GM19397 (cell line): ENCODE data around the gene USP34.
"Not testable (repeated sequence)": the region's sequence is repeated elsewhere in the genome, so short reads cannot be mapped to it uniquely, and the experiment has no call there.

Experiments used
- ATAC-seq: cut with Tn5 transposase; IDR thresholded peaks from one replicate; pipeline ENCODE4 v1.9.1; 2021; ENCODE audit warnings: mild to moderate bottlenecking, moderate library complexity; ENCODE audit not compliant: unreplicated experiment

USP34 gene

DNA sequence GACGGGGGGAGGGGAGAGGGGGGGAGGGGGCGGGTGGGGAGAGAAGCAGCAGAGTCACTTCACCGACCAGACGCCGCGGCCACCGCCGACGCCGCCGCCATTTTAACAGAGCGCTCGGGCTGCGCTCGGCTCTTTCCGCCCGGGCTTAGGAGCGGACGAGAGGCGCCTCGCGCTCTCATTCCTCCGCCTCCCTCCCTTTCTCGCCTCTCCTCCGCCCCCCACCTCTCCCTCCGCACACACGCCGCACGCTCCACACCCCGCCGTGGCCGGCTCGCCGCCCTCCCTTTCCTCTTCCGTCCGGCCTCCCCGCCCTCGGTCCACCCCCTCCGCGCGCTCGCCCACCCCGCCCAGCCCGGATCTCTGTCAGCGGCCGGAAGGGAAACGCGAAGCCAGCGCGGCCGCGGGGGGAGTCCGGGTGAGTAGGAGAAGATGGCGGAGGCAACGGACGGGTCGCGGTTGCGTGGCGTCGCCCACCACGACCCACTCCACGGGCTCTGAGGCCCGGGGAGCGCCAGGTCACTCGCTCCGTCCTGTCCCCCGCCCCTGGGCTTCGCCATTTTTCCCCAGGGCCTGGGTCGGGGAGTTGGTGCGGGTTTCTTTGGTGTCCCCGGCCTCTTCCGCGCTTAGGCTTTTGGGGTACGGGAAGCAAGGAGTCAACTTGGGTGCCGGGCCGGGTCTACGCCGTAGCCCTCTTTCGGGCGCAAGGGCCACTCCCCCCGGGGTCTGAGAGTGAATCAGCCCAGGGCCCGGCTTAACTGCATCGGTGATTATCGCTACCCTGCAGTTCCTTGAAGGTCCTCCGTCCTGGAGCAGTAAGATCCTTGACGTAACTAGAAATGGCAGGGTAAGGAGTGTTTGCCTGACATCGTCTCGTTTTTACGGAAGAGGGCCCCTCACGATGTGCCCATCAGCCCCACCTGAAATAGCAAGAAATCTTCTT lies at the start of gene USP34:
Gene USP34 (minus strand): TSS at position 123 of the 940 bp plus-strand sequence. CDS start 395 bp downstream, outside the sequence.
- peak; percentile 76 for ATAC-seq

- no peak for ATAC-seq
These were observed 49.4 kb upstream of the USP34 start for GRCh38 chr2:61520261-61520660.

DNA sequence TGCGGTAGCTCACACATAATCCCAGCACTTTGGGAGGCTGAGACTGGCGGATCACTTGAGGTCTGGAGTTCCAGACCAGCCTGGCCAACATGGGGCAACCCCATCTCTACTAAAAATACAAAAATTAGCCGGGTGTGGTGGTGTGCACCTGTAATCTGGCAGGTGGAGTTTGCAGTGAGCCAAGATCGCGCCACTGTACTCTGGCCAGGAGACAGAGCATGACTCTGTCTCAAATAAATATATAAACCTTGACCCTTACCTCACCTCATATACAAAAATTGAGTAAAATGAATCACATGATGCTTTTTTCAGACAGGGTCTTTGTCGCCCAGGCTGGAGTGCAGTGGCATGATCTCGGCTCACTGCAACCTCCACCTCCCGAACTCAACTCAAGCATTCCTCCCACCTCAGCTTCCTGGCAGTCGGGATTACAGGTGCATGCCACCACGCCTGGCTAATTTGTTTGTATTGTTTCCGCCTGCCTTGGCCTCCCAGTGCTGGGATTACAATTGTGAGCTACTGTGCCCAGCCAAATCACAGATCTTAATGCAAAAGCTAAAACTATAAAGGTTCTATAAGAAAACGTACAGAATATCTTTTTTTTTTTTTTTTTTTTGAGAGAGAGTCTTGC lies 42.0 kb upstream of the USP34 start:
- ATAC-seq = no peak

DNA sequence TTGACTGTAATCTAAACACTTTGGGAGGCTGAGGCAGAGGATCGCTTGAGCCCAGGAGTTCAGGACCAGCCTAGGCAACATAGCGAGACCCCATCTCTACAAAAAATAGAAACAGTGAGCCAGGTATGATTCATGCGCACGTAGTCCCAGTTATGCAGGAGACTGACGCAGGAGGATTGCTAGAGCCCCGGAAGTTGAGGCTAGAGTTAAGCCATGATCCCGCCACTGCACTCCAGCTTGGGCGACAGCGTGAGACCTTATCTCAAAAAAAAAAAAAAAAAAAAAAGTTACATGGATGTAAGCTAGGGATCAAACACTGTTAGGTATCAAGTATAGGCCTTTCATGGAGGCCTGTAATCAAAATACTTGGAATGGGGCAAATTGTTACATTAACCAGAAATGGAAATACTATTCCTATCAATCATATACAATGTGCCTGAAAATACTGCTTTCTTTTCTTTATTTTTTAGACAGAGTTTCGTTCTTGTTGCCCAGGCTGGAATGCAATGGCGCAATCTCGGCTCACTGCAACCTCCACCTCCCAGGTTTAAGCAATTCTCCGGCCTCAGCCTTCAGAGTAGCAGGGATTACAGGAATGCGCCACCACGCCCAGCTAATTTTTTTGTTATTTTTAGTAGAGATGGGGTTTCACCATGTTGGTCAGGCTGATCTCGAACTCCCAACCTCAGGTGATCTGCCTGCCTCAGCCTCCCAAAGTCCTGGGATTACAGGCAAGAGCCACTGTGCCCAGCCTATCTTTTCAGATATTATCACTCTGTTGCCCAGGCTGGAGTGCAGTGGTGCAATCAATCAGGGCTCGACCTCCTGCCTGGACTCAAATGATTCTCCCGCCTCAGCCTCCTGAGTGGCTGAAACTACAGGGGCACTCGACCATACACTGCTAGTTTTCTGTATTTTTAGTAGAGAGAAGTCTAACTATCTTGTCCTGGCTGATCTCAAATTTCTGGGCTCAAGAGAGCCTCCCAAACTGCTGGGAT lies 40.1 kb upstream of the USP34 start:
- ATAC-seq = no peak

DNA sequence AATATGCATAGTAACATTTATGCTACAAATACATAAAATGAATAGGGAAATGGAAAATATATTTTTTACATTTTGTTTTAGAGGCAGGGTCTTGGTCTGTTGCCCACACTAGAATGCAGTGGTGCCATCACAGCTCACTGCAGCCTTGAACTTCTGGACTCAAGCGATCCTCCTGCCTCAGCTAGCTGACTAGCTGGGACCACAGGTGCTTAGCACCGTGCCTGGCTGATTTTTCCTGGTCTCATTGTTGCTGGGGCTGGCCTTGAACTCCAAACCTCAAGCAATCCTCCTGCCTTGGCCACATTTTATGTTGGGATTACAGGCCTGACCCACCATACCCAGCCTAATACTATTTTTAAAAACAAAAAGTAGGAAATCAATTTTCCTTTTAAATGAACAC lies 34.1 kb upstream of the USP34 start:
- ATAC-seq = no peak

GRCh38 chr2:61499060-61499459 lies 28.2 kb upstream of the USP34 start:
- ATAC-seq = no peak

DNA sequence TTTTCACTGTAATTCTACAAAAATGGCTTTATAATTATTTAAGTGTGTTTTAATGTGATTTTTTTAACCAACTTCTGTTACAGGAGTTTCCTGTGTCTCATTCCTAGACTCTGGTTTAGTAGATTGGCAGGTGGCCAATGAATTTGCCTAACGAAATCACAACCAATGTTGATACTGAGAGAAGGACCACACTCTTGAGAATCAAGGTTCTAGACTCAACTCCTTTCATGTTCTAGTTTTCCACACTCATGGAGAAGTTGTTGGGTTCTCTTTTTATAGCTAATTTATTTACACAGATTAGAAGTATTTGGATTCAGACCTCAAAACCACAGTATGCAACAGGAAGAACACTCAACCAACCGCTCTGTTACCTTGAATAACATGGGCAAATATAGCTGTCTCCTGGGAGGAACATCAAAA lies 22.6 kb upstream of the USP34 start:
- ATAC-seq = no peak

- ATAC-seq = no peak
These were observed 21.6 kb upstream of the USP34 start for GRCh38 chr2:61492476-61492875.

- ATAC-seq = no peak
These were observed 14.4 kb upstream of the USP34 start for GRCh38 chr2:61485281-61485680.

GRCh38 chr2:61478086-61478485 lies 7.2 kb upstream of the USP34 start:
- no peak for ATAC-seq

- not testable (repeated sequence) for ATAC-seq
These were observed 6.2 kb upstream of the USP34 start for GRCh38 chr2:61476929-61477589.

- ATAC-seq = no peak
These were observed 1.3 kb upstream of the USP34 start for GRCh38 chr2:61471905-61472805.

GRCh38 chr2:61470122-61470951 lies 550 bp downstream of the USP34 start:
- peak; percentile 30 for ATAC-seq

DNA sequence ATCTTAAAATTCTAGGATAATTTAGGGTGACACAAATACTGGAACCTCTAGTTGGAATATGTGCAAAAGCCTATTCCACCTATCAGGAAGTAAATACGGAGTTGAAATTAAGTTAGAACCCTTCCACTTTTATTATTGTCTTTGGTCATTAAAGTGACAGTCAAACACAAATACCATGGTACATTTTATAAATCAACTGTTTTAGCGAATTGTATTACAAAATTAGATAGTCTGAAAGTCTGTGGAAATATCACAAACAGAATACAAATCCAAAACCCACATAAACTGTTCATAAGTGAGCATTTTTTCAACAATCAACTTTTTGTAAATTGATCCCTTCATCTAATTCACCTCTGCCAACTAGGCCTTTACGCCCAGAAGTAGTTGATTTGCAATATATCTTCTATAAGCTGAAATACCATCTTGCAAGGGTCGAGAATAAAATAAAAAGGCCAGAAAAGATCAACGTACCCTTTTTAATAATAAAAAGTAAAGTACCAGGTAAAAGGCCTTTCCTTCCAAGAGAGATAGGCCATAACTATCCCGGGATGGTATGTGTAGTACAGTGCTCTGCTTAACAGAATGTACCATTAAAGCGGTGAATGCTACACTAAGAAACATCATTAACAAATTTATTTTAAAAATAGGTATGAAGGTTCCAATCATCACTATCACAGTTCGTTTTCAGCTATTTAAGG lies 1.3 kb downstream of the USP34 start:
- ATAC-seq = no peak

- ATAC-seq = not testable (repeated sequence)
These were observed 2.7 kb downstream of the USP34 start for GRCh38 chr2:61468231-61468630.

GRCh38 chr2:61465045-61465444 lies 5.8 kb downstream of the USP34 start:
- no peak for ATAC-seq

DNA sequence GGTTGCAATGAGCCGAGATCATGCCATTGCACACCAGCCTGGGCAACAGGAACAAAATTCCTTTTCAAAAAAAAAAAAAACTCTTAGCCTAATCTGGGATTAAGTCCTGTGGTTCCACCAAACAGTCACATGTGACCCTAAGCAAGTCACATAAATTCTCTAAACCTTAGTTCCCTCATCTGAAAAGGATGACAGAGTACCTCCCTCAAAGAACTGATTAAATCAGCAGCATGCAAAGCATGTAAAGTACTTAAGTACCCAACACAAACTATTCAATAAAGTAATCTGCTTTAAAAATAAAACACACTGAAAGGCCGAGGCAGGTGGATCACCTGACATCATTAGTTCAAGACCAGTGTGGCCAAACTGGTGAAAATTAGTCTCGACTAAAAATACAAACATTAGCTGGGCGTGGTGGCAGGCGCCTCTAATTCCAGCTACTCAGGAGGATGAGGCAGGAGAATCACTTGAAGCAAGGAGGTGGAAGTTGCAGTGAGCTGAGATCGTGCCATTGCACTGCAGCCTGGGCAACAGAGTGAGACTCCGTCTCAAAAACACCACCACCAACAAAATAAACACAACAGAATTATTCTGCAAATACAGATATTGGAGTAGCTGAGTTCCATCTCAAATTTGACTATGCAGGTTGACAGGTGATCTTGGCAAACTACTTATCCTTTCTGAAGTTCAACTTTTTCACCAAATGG lies 7.0 kb downstream of the USP34 start:
- no peak for ATAC-seq
